IgD-negative memory B cell (primary cell): Measurements from ENCODE around the gene TAF12. TPM values are rescaled to one million over a fixed set of nuclear protein-coding genes. Genes with fewer than 3 reads are reported as not detected.

Experiments
- polyA plus RNA-seq: library from polyadenylated mRNA; unstranded; fragments of 300-500 nt; fragmentation: Illumina TruSeq; gene quantifications from one replicate; pipeline ENCODE4 v1.2.3, GENCODE V29; 2021

TAF12 gene
- polyA plus RNA-seq, 1 donor from 2014 or later, result 37.5 TPM

Other genes starting within 250 kb of the TAF12 start
- gene RCC1, start 137.0 kb downstream of the TAF12 start, polyA plus RNA-seq, result 13.3 TPM
- 29.2 TPM for gene TRNAU1AP, start 90.0 kb downstream of the TAF12 start, polyA plus RNA-seq
- not detected for gene RAB42, start 50.8 kb downstream of the TAF12 start, polyA plus RNA-seq
- gene RNU11, start 5.5 kb upstream of the TAF12 start, polyA plus RNA-seq, result not detected
- 17.4 TPM for gene GMEB1, start 25.7 kb upstream of the TAF12 start, polyA plus RNA-seq
- gene YTHDF2, start 93.9 kb upstream of the TAF12 start, polyA plus RNA-seq, result 110 TPM
- gene OPRD1, start 169.1 kb upstream of the TAF12 start, polyA plus RNA-seq, result 0.03 TPM